Measurements from ENCODE around the gene PIPOX.

The PIPOX gene

DNA sequence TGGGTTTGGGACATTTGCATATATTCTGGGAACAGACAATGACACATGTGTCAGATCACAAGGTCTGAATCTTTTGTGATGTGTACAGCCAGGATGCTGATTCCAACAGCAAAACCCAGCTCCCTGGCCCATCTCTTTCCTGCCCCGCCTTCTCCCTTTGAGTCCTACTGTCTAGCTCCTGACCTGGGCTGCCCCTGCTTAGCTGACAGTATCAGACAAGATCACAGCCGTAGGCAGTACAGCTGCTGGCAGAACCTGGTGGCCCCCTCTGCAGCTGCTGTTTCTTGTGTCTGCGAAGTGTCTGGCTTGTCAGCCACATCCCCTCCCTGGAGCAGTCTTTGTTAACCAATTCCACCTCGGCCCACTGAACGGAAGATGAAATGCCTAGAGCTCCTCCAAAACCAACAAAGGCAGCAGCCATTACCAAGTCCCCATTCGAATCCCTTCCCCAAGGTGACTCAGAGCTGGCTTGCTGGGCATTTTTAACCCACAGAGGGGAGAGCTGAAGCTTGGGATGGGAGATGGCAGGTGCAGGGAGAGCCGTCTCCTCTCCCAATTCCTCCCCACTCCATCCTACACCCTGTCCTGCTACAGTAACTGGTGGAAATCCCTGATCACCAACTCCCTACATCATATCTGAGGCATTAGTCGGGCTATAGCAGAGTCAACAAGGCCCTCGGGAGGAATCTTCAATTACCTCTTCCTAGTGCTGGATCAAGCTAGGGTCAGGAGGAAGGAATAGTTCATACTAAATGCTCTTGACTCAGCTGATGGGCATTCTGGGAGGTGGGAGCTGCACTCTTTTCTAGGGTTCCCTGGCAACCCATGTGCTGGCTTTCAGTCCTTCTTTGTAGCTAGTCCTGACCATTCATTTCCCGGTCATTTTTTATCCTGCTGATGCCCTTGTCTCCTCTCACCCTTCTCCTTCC is 5.8 kb downstream of the PIPOX start:
- no peak for DNase-seq (ENCODE audit: low spot score)

DNA sequence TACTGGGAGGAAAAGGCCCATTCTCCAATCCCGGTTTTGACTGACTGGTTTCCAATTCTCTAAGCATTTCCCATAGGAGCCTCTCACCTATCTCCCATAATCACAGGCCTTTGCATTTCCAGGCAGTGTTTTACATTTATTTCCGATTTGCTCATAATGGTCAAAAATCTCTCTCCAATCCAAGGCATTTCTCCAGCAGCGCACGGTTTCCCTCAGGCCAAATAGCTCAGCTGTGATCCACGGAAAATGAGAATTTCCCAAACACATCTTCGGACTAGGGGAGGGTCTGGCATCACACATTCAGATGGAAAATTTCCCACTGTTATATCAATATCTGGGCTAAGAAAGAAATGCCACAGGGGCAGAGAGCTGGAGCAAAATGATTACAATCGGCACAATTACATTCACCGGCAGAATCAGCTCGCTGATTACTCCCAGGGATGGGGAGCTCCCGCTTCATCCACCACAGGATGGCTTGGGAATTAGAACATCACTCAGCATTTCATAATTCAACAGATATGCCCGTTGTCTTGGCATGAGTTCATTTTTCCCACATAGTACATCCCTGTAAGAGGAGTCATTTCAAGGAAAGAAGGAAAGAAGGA is 6.7 kb downstream of the PIPOX start:
- no peak for DNase-seq (ENCODE audit: low spot score)

DNA sequence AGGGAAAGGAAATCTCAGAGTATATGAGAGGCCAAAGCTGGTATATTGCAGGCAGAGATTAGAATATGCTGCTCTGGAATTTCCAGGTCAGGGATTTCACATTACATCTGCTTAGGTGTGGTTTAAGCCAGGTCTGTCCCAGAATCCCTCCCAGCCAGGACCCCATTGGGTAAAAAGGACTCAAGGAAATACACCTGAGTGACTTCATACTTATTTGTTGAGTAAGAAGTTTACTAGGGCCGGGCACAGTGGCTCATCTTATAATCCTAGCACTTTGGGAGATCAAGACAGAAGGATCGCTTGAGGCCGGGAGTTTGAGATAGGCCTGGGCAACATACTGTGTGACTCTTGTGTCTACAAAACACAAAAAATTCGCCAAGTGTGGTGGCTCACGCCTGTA is 7.2 kb downstream of the PIPOX start:
- DNase-seq (ENCODE audit: low spot score): no peak

DNA sequence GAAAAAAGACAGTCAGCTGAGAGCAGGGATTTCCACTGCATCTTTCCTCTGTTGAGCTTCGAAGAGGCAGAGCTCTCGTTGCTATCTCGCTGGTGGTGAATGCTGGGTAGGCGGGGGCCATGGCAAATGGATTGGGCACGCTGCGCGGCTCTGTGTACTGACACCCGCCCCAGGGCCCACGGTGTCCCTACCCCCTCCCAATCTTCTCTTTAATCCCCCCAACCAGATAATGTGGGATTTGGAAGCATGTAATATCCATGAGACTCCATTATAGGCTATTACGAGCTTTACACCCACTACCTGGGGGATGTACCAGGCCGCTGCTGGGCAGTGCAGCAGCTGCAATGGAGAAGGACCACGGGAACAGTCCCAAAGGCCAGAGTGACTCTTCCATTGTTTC is 8.3 kb downstream of the PIPOX start:
- DNase-seq (ENCODE audit: low spot score): no peak

DNA sequence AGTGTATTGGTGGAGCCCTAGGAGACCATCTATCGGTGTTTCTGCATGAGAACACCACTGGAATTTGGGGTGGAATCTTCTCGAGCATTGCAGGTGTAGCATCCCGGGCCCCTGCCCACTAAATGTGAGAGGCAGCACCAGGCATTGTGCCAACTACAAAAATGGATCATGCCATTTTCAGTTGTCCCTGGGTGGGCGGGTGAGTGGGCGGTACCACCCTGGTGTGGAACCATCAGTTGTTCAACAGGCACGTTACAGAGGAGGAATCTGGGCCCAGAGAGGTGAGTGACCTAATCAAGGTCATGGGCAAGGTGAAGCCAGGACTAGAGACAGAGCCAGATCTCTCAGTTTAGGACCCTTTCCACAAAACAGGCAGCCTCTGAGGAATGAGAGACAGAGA is 8.8 kb downstream of the PIPOX start:
- no peak for DNase-seq (ENCODE audit: low spot score)

DNA sequence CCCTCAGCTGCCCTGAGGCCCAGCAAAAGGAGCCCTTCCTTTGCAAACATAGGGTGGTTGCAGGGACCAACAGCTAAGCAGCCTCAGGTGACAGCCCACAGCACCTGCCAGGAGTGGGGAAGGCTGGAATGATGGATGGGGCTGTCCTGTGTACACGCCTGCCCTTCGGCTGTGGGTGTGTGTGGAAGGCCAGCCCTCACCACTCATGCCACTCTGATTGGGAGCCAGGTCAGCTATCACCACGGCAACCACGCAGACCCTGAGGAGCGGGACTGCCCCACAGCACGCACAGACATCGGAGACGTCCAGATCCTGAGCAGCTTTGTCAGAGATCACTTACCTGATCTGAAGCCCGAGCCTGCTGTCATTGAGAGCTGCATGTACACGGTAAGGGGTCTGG is 11.9 kb downstream of the PIPOX start:
- no peak for DNase-seq (ENCODE audit: low spot score)

DNA sequence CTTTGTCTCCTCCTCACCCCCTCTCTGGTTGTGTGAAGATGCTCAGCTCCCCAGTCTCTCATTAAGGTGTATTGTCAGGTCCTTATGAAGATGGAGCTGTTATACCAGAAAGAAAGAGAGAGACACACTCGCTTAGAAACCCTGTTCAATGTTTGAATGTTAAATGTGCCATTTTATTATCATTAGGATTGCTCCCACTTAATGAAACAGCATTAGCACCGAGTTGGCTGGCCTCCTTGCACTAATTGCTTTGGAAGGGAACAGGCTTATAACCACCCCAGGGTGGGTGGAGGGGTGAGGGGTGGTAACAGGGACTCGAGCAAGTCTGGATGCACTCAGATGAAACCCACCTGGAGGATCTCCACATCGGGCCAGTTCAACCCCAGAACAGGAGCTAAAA is 14.4 kb downstream of the PIPOX start:
- DNase-seq (ENCODE audit: low spot score): no peak

DNA sequence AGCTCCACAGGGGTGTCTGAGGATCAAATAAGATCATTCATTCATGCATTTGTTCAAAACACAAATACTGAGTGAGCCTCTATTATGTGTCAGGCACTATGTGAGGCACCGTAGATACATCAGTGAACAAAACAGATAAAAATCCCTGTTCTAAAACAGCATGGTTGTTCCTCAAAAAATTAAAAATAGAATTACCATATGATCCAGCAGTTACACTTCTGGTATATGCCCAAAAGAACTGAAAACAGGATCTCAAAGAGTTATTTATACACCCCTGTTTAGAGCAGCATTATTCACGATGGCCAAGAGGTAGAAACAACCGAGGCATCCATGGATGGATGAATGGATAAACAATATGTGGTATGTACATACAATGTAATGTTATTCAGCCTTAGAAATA is 15.4 kb downstream of the PIPOX start:
- DNase-seq (ENCODE audit: low spot score): no peak

DNA sequence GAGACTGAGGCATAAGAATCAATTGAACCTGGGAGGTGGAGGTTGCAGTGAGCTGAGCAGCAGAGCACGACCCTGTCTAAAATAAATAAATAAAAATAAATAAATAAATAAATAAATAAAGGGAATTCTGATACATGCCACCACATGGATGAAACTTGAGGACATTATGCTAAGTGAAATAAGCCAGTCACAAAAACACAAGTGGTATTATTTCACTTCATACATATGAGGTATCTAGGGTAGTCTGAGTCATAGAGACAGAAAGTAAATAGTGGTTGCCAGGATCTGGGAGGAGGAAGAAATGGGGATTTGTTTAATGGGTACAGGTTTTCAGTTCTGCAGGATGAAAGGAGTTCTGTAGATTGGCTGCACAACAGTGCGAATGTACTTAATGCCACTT is 16.3 kb downstream of the PIPOX start:
- no peak for DNase-seq (ENCODE audit: low spot score)

DNA sequence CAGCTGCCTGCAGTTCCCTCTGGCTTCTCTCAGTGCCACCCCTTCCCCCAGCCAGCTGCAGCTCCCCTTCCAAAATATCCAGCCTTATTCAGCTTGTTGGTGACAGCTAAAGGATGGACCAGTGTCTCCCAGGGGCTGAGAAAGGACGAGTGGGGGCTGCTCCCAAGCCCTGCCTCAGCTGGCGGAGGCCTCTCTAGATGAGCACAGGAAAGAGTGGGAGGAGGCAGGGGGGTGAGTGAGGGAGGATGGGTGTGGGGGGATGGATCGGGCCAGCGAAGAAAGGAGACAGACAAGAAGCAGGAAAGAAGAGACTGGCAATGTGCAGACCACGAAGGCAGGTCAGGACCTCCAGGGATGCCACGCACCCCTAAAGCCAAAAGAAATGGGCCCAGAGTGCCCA is 17.5 kb downstream of the PIPOX start:
- no peak for DNase-seq (ENCODE audit: low spot score)

DNA sequence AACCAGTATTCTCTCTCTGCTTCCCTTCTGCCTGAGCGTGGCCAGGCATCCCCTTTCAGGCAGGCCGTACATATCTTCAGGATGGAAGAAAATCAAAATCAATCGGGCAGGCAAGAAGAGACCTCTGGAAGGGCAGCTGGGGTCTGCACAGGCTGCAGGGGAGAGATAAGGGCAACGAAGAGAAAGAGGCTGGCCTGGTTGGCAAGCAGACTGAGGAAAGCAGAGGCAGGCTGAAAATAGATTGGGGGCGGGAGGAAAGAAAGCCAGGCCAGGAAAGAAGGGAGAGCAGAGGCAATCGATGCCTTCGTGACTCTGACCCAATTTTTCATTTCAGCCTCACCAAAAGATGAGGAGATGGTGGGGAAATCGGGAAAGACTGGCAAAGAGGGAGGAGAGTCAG is 18.1 kb downstream of the PIPOX start:
- DNase-seq (ENCODE audit: low spot score): no peak

DNA sequence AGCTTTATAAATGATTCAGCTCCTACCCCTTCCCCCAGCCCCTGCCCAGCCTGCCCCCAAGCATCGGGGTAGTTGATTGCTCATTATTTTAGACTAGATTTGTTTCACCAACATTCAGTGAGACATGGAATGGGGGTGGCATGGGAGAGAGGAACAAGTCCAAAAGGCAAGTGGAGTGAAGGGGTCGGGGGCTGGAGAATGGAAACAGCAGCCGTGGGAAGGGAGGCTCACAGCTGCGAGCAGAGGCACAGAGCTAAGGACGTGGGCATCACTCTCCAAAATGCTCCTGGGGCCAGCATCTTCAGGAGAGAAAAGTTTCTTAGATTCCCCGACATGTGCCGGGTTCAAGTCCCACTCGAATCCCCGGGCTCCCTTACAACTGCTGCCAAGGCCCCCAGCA is 19.3 kb downstream of the PIPOX start:
- DNase-seq (ENCODE audit: low spot score): no peak

DNA sequence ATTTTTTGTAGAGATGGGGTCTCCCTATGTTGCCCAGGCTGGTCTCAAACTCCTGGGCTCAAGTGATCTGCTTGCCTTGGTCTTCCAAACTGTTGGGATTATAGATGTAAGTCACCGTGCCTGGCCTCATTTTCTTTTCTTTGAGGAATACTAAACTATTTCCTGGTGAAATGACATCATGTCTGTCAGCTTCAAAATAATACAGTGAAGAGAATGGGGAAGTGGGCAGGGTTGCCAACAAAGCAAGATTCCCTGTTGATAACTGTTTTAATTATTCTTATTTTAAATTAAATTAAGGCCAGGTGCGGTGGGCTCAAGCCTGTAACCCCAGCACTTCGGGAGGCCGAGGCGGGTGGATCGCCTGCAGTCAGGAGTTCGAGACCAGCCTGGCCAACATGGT is 21.1 kb downstream of the PIPOX start:
- no peak for DNase-seq (ENCODE audit: low spot score)

DNA sequence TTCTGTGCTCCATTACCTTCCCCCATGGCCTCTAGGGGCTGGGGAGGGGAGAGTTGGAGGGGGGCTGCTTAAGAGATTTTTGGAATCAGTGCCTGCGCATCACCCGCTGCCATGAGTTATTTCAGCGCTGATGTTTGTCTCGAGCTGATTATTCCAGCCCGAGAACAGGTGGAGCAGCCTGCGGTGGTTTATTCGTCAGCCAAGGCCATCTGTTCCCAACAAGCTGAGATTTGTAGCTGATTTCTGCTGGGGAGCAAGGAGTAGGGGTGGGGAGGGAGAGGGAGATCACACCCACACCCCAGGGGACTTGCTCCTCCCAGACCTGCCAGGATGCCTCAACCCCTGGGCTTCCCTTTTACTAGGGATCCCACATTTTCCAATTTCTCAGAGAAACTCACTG is 23.1 kb downstream of the PIPOX start:
- no peak for DNase-seq (ENCODE audit: low spot score)

DNA sequence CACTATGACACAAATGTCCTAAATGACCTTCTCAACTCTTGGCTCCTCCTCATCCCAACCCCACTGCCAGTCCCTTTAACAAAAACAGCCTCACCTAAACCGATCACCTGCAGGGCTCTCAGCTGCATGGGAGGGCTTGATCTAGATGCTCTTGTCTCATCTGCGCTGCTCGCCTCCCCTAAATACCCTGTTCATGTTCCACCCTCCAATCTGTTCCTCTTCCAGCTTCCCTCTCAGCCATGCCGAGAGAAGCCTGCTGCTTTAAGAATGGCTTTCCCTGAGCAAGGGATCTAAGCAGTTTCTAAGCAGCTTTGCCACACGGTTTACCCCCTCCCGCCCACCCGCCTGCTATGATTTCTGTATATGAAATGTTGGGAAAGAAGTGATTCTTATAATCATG is 23.7 kb downstream of the PIPOX start:
- DNase-seq (ENCODE audit: low spot score): no peak

DNA sequence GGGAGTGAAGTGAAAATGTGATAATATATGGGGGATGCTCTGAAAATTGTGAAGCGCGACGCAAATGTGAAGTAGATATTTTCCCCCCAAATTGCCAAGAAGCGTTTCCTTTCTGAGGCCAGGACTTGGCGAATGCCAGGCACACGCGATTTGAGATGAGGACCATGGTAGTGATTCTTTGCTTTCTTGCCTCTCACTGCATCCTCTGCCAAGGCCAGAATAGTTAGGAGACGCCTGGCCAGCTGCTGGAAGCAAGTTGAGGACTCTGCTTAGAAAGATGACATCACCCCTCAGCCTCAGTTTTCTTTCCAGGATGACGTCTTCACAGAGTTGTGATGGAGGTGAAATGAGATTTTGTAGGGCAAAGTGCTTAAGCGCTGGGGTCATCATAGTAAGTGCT is 25.9 kb downstream of the PIPOX start:
- no peak for DNase-seq (ENCODE audit: low spot score)

DNA sequence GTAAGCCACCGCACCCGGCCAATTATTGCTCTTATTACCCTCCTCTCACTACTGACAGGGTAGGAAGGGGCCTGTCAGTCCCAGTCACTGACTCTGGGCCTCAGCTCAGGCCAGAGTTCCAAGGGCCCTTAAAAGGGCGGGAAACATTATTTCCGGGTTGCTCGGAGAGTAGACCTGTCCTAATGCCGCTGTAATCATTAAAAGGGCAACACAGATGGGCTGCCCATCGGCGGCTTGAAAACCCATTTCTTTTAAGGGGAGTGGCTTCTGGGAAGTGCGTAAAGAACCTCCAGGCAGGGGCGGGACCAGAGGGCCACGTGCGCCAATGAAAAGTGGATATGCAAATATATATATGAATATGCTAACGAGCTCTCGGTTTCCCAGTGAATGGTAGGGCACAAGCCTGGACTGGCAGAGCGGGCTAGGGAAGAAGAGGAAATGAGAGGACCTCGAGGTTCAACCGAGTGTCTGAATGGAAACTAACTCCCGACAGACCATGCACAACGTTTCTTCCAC is 26.6 kb downstream of the PIPOX start:
- no peak for DNase-seq (ENCODE audit: low spot score)

DNA sequence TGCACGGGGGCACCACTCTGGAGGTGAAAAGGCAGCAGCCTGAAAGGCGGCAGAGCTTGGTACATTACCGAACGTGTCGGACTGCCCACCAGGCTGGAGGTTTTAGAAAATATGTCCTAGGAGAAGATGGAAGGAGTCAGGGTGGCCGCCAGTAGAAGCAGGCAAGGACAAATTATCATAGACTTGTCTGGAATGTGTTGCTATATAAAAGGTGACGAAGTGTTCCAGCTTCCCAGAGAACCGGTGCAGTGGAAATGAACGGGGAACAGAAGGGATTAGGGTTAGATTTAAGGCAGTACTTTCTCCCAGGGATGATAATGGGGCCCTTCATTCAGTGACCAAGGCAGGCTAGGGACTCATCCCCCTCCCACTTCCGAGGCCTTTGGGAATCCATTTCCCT is 27.4 kb downstream of the PIPOX start:
- DNase-seq (ENCODE audit: low spot score): no peak

DNA sequence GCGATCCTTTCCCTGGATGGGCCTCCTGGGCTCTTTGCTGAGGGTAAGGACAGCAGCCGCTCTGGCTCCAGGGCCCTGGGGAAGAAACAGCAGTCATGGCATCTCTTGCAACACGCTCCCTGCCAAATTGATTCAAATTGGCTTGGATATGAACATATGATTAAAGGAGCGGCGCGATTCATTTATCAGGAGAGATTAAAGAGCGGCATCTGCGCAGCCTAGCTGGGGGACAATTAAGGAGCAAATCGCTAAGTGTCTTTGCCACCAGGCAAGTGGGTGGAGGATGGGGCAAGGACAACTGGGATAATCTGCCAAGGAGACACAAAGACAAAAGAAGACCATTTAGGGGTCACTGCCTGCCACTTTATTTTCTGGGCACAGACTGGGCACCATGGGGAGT is 27.8 kb downstream of the PIPOX start:
- DNase-seq (ENCODE audit: low spot score): no peak

DNA sequence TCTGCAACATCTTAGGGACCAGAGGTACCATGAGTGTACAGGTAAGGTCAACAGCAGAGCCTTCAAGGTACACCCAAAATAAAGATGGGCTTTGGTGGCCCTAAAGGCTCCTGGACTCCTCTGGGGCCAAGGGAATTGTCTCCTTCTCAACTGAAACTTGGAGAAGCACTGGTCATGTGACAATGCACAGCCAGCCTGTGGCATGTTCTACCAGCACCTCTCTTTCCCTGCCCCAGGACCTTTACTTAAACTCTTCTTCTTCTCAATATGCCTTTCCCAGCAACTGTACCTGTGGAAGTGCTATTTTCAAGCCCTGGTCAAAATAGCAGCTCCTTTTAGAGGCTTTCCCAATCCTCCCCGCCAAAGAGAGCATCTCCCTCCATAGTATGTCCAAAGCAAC is 28.4 kb downstream of the PIPOX start:
- no peak for DNase-seq (ENCODE audit: low spot score)

DNA sequence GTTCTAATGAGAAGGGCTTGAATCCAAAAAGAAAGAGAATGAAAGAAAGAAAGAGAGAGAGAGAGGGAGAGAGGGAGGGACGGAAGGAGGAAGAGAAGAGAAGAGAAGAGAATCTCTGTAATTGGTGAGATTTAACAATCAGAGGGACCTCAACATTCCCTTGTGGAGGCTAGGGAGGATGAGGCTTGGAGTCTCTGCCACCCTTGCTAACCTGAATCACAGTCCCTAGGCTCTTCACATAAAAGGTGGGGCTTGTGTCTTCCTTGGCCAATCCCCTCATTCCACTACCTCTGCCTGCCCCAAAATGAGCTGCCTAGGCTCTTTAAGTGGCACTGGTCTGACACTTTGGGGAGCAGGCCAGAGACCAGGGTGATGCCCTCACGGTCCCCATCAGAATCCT is 30.1 kb downstream of the PIPOX start:
- no peak for DNase-seq (ENCODE audit: low spot score)

DNA sequence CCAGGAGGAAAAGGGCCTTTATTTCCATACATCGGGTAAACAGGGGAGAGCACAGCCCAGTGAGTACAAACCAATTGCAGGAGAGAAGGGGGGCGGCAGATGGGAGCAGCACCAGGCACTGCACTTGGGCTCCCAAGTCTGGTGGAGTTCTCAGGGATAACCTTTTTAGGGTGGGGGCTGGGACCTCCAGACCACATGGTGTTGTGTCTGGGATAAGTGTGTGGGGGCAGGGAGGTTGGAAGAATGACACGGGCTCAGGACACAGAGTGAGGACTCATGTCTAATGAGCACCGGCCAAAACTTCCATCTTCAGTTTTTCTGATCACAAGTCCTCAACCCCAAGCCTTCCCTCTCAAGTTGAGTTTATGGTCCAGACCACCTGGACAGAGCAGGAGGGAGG is 30.6 kb downstream of the PIPOX start:
- no peak for DNase-seq (ENCODE audit: low spot score)

DNA sequence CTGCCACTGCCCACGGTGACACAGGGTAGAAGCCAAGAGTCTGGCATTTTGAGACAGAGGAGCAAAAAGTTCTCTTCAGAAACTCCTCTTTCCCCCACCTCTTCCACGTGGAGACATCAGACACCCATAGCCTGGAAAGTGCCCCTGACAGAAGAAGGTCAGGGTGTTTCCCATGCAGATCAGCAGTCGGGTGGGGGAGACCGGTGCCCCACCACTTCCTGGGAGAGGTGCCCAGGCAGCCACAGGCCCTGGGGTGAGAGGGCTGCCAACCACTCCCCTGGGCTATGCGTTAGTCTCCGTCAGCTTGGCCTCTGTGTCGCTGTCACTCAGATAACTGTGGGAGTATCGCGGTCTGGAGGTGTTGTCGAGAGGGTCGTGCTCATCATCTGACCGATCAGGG is 31.5 kb downstream of the PIPOX start:
- no peak for DNase-seq (ENCODE audit: low spot score)

DNA sequence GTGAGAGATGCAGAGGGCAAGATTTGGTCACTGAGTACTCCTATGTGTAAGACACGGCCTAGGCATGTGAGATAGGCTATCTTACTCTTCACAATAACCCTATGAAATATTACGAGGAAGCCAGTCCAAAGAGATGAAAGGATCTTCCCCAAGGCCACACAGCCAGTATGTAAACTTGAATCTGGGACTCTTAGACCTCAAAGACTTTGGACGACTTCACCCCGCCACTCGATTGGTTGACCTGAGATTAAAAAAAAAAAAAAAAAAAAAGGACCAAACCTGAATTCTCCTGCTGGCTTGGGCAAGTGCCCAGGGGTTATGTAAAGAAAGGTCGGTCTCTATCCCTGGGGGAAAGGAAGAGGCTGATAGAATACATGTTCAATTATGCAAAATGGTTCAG is 33.1 kb downstream of the PIPOX start:
- no peak for DNase-seq (ENCODE audit: low spot score)
